HG03571 (cell line): ENCODE results near the gene BMPR1A.
"Not testable (repeated sequence)": the region's sequence is repeated elsewhere in the genome, so short reads cannot be mapped to it uniquely, and the experiment has no call there.

ENCODE experiments used
- ATAC-seq: cut with Tn5 transposase; IDR thresholded peaks from one replicate; pipeline ENCODE4 v1.9.1; 2021; ENCODE audit not compliant: unreplicated experiment

Gene BMPR1A

GRCh38 chr10:86963341-86963919 is 207.0 kb downstream of the BMPR1A start:
- ATAC-seq: no peak

GRCh38 chr10:86964061-86964846 is 207.8 kb downstream of the BMPR1A start:
- ATAC-seq: no peak

- no peak for ATAC-seq
Measured at GRCh38 chr10:86964847-86965190, 208.4 kb downstream of the BMPR1A start.

- ATAC-seq: no peak
Measured at GRCh38 chr10:86965986-86966654, 209.7 kb downstream of the BMPR1A start.

- no peak for ATAC-seq
Measured at GRCh38 chr10:86967481-86967941, 211.1 kb downstream of the BMPR1A start.

- no peak for ATAC-seq
Measured at GRCh38 chr10:86968271-86968993, 212.0 kb downstream of the BMPR1A start, which contains the start of gene ADIRF. TSS of gene ADIRF (plus strand) at chr10:86968482. CDS start at chr10:86968545, 63 bp downstream.

GRCh38 chr10:86968994-86969355 is 212.6 kb downstream of the BMPR1A start:
- no peak for ATAC-seq

GRCh38 chr10:86969421-86970041 is 213.1 kb downstream of the BMPR1A start:
- no peak for ATAC-seq

- ATAC-seq: no peak
Measured at GRCh38 chr10:86970162-86970981, 214.0 kb downstream of the BMPR1A start.

GRCh38 chr10:86970982-86971231 is 214.5 kb downstream of the BMPR1A start:
- ATAC-seq: no peak

- peak; percentile 68 for ATAC-seq
Measured at GRCh38 chr10:86971232-86971991, 215.0 kb downstream of the BMPR1A start.

GRCh38 chr10:86972613-86973380 is 216.4 kb downstream of the BMPR1A start:
- no peak for ATAC-seq

- ATAC-seq: no peak
Measured at GRCh38 chr10:86974484-86974883, 218.1 kb downstream of the BMPR1A start.

GRCh38 chr10:86976362-86977056 is 220.1 kb downstream of the BMPR1A start:
- ATAC-seq: no peak

GRCh38 chr10:86978457-86978856 is 222.0 kb downstream of the BMPR1A start:
- ATAC-seq: not testable (repeated sequence)

GRCh38 chr10:86979296-86979818 is 222.9 kb downstream of the BMPR1A start:
- no peak for ATAC-seq

- no peak for ATAC-seq
Measured at GRCh38 chr10:86979977-86980448, 223.6 kb downstream of the BMPR1A start.

- not testable (repeated sequence) for ATAC-seq
Measured at GRCh38 chr10:86981020-86981419, 224.6 kb downstream of the BMPR1A start.
